ENCODE results near the gene SDK2.

- TF ChIP-seq POLR2AphosphoS5 (IDR thresholded peaks at IDR 0.05; ENCODE audit: low read depth, low read length) (no peak), TAF1 (IDR thresholded peaks at IDR 0.05; ENCODE audit: borderline replicate concordance, insufficient read depth, low read length) (no peak), SIN3A (IDR thresholded peaks at IDR 0.05; ENCODE audit: borderline replicate concordance, insufficient read depth, low read length) (no peak), REST (IDR thresholded peaks at IDR 0.05; ENCODE audit: insufficient read depth in 1 of 2, low read depth in 2 of 2, low read length in 2 of 2) (no peak), FOXP2 (optimal IDR thresholded peaks at IDR 0.05; ENCODE audit: borderline replicate concordance, extremely low read depth, extremely low read length, insufficient read depth) (no peak)
Observed at GRCh38 chr17:73365301-73365874, 278.9 kb downstream of the SDK2 start.
